OCI-LY7 (cell line): Measurements from ENCODE around the gene PTBP3.

ENCODE experiments used
- EZH2phosphoT487 ChIP-seq: fragments of 200-600 bp; sonication (generic); IDR thresholded peaks from 2 replicates; pipeline ENCODE4 v1.6.1; 2018; ENCODE audit warnings: low read depth, borderline replicate concordance, mild to moderate bottlenecking, mixed run types, antibody characterized with exemption, low read length, moderate library complexity, mixed read lengths
- TF ChIP-seq, protein P1 (sequence below): fragments of 200-600 bp; sonication (generic); conservative IDR thresholded peaks from 2 replicates; pipeline ENCODE4 v1.5.1; 2014; ENCODE audit warnings: mild to moderate bottlenecking, antibody characterized with exemption, low read length, moderate library complexity, mixed read lengths

DNA sequence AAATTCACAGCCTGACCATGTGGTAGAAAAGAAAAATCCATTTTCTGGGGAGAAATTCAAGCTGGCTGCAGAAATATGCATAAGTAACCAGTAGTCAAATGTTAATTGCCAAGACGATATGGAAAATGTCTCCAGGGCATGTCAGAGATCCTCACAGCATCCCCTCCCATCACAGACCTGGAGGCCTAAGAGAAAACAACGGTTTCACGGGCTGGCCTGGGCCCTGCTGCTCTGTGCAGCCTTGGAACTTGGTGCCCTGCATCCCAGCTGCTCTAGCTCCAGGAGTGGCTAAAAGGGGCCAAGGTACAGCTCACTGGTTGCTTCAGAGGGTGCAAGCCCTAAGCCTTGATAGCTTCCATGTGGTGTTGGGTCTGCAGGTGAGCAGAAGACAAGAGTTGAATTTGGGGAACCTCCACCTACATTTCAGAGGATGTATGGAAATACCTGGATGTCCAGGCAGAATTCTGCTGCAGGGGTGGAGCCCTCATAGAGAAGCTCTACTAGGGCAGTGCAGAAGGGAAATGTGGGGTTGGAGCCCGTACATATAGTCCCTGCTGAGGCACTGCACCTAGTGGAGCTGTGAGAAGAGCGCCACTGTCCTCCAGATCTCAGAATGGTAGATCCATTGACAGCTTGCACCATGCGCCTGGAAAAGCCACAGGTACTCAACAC lies 49.7 kb downstream of the PTBP3 start:
- TF ChIP-seq, protein P1, sequence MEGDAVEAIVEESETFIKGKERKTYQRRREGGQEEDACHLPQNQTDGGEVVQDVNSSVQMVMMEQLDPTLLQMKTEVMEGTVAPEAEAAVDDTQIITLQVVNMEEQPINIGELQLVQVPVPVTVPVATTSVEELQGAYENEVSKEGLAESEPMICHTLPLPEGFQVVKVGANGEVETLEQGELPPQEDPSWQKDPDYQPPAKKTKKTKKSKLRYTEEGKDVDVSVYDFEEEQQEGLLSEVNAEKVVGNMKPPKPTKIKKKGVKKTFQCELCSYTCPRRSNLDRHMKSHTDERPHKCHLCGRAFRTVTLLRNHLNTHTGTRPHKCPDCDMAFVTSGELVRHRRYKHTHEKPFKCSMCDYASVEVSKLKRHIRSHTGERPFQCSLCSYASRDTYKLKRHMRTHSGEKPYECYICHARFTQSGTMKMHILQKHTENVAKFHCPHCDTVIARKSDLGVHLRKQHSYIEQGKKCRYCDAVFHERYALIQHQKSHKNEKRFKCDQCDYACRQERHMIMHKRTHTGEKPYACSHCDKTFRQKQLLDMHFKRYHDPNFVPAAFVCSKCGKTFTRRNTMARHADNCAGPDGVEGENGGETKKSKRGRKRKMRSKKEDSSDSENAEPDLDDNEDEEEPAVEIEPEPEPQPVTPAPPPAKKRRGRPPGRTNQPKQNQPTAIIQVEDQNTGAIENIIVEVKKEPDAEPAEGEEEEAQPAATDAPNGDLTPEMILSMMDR: no peak
- no peak for TF ChIP-seq EZH2phosphoT487
